HG03108 (cell line): Measurements from ENCODE around the gene ECM1.
A peak's percentile ranks its signal among the peaks of the same experiment; 100 is the strongest.

Source experiments
- ATAC-seq: cut with Tn5 transposase; IDR thresholded peaks from one replicate; pipeline ENCODE4 v1.9.1; 2021; ENCODE audit warnings: moderate library complexity; ENCODE audit not compliant: unreplicated experiment

Gene ECM1

DNA sequence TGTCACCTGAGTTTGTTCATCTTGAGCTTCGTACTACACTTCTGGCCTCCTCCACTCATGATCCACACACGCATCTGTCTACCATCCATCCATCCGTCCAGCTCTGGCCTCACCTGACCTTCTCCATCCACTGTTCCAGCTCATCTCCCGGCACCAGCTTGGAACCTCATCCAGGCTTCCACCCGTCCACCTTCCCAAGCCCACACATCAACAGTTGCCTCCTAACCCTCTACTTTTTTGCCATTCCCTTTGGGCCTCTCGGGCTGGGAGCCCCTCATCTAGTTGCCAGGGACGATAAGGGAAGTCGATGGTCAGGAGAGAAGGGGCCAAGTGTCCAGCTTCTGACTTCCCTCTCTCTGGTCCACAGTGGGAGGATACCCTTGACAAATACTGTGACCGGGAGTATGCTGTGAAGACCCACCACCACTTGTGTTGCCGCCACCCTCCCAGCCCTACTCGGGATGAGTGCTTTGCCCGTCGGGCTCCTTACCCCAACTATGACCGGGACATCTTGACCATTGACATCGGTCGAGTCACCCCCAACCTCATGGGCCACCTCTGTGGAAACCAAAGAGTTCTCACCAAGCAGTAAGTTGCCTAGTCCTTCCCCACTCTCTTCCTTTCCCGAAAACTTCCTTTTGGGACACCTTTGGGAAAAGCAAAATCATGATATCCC is 4.2 kb downstream of the ECM1 start:
- ATAC-seq: no peak

DNA sequence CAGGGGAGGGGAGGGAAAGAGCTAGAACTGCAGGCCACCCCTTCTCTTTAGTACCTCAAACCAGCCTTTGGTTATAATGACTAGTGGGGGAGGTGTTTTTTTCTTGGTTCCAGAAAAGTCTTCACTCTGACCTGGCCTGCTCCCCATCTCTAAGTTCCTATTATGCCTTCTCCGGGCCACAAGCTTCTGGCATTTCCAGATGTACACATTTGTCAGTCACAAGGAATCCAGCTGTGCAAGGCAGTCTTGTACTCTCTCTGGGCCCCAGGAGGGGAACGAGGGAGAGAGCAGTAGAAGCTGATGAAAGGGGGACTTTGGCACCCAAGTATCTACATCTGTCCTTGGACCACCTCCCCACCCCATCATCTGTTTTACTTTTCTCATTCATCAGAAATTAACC is 4.9 kb downstream of the ECM1 start:
- no peak for ATAC-seq

DNA sequence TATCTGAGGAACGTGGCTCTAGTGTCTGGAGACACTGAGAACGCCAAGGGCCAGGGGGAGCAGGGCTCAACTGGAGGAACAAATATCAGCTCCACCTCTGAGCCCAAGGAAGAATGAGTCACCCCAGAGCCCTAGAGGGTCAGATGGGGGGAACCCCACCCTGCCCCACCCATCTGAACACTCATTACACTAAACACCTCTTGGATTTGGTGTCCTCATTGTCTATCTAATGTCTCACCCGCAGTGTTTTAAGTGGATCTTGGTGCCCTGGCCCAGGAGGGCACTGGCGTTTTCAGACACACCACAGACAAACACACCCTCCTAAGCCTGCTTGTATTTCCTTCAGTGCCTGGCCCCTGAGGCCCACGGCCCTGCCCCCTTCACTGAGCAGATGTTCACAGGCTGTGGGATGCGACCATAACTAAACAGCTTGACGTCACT is 5.5 kb downstream of the ECM1 start:
- ATAC-seq: no peak

DNA sequence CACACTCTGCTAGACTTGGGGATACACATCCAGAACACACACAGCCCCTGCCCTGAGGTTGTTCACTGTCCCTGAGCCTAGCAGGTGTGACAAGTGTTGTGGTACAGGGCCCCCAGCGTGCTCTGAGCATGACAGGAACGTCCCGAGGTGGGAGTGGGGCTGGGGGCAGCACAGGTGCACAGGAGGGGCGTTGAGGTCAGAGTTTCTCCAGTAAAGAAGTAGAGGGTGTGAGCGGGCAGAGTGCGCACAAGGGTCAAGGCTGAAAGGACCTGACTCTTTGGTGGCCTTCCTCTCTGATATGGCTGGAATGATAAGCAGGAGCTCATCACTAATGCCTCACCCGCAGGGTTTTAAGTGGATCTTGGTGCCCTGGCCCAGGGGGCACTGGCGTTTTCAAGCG is 6.4 kb downstream of the ECM1 start:
- ATAC-seq: no peak

DNA sequence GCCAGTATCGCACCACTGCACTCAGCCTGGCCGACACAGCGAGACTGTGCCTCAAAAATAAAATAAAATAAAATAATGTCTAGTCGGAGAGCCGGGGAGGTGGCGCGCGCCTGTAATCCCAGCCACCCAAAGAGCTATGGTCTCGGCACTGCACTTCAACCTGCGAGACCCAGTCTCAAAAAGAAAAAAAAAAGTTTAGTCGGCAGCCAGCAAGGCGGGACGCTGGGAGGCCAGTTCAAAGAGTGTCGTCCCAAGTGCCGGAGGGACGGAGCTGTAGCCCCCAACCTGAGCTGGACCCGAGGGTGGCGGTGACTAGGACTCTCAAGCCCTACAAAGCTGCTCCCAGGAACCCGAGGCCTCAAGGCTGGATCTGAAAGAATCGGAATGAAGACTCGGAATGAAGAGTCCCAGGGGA is 7.0 kb downstream of the ECM1 start:
- no peak for ATAC-seq

DNA sequence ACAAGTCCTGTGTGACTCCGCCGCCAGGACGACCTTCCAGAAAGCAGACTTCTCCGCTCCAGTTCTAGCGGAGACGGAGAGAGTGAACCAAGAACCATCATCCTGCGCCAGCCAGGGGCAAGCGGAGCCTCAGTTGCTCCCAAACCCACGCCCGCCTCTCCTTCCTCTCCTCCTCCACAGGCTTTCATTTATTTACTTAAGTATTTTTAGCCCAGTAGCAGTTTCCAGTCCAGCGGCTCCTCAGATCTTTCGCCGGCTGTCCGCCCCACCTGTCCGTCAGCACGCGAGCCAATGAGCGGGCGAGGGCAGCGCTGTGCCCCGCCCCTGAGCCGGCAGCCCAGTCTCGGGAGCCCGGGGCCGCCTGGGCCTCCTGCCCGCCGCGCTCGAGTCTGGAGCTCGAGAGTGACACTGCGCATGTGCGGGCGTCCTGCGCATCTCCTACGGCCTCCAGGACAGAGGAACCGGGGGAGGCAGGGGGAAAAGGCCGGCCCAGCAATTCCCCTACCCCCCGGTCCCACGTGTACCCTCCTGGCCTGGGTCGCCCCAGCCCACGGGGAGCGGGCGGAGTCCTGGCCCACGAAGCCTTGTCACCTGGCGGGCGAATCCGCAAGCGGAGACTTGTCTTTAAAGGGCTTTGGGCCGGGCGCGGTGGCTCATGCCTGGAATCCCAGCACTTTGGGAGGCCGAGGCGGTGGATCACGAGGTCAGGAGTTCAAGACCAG is 7.6 kb downstream of the ECM1 start, which contains the start of gene FALEC:
Gene FALEC (plus strand): TSS at position 425 of the 722 bp plus-strand sequence.
- peak; percentile 98 for ATAC-seq

DNA sequence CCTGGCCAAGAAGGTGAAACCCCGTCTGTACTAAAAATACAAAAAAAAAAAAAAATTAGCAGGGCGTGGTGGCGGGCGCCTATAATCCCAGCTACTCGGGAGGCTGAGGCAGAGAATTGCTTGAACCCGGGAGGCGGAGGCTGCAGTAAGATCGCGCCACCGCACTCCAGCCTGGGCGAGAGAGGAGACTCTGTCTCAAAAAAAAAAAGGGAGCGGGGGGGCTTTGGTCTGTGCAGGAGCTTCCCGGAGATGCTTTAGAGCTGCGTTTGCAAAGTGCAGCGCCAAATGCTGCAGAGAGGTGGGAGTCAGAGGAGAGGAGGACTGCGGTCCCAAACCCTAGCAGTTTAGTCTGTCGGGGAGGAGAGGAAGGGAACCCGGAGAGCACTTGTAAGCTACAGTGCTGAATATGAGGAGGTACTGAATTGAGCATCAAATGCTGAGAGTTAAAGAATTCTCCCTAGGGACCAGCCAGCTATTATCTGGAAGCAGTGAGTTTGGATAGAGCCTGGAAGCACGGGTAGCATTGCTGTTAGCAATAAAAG is 8.2 kb downstream of the ECM1 start:
- ATAC-seq: no peak

DNA sequence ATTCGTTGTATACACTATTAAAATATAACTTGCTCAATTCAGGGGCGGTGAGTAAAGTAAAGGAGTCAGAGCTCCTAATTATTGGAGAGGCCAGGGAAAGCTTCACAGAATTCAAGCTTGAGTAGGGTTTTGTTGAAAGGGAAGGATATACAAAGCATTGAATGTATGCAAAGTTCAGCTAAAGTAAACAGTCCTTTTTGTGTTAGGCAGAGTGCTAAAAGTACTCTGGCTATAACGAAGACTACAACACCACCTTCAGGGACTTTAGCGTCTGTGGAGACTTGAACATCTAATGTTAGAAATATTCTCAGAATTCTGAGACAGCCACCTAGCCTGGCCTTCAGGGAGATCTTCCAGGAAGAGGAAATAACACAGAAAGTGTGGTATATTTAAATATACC is 8.7 kb downstream of the ECM1 start:
- no peak for ATAC-seq

DNA sequence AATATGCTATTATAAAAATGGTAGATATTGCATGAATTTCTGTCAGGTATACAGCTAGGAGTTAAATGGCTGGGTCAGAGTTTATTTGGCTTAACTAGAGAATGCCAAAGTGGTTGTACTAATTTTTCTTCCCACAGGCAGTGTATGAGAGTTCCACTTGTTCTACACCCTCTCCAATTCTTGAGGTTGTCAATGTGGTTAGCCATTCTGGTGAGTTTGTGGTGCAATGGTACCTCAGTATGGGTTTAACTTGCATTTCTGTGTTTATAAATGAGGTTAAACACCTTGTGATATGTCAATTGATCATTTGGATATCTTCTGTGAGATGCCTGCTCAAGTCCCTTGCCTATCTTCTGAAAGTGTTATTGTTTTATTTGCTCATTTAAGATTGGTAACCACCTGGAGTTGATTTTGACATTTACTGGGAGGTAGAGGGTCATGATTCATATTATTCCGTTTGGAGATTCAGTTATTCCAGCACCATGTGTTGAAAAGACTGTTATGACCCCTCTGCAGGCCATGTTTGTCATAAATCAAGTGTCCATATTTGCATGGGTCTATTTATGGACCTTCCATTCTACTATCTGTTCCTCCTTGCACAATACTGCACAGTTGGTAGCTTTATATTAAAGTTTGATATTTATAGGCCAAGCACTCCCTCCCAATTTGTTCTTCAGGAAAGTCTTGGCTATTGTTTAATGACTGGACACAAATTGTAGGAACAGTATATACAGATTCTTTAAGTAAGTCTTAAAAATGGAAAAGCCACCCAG is 13.5 kb downstream of the ECM1 start:
- ATAC-seq: no peak

DNA sequence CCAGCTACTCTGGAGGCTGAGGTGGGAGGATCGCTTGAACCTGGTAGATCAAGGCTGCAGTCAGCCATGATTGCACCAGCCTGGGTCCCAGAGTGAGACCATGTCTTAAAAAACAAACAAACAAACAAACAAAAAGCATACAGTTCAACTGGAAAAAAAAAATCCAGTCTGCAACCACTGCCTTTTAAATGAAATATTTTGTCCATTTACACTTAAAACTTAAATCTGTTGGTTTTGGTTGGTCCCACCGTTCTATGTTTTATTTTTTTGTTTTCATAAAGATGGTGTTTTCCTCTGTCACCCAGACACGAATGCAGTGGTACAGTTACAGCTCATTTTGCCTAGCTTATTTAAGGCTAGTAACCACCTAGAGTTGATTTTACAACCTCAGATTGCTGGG is 17.4 kb downstream of the ECM1 start:
- no peak for ATAC-seq

DNA sequence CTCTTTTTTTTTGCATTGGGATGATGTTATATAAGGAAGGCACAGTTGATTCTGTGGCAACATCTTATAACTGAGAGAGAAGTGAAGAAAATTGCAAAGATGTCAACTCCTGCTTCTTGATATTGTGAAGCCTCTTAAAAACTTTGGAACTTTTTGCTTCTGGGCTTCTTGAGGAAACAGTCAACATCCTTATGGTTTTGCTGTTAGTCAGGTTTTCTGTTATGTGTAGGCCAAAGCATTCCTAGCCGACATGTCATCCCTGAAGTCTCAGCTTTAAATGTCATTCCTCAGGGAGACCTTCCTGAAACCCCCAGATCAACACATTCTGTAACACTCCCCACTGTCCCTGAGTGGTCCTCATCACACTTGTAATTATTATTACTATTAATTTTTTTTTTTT is 20.3 kb downstream of the ECM1 start:
- no peak for ATAC-seq

DNA sequence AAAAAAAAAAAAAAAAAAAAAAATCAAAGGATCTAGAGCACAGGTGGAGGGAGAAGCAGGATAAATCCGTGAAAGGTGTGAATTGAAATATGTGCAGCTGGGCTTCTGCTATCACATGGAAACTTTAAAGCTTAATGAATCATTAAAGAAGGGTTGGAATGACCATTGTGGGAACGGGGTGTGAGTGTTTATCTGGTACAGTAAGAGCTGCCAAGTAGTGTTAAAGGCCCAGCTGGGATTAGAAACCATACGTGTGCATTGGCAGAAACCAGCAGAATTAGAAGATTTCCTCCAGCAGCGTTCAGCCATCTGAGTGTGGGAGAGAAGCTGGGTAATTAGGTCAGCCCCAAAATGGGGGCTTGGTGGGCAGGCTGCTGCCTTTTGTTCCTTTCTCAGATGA is 21.1 kb downstream of the ECM1 start:
- ATAC-seq: no peak

DNA sequence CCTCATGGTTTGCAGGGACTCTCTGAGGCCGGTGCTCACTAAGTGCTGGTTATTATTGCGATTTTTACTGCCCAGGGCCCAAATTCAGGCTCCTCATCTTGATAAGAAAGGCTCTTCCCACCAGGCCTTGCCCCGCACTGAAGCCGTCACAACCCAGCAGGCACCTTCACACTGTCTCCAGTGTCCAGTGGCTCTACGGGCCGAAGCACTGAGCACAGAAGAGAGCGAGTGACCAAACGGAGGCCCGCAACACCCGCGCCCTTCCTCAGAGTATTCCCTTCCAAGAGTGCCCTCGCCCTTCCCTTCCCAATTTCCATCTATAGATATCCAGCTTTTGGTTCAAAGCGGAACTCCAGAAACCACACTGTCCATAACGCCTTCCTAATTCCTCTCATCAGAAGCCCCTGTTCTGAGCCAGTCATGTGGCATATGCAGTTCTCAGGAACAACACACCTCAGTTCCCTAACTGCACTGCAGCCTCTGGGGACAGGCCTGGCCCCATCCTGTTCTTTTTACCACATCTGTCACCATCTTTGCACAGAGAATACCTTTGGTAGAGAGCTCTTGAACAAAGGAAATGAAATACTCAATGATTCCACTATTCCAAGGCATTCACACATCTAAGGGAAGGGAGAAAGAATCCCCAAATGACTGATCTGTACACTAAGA is 22.7 kb downstream of the ECM1 start:
- ATAC-seq: no peak

DNA sequence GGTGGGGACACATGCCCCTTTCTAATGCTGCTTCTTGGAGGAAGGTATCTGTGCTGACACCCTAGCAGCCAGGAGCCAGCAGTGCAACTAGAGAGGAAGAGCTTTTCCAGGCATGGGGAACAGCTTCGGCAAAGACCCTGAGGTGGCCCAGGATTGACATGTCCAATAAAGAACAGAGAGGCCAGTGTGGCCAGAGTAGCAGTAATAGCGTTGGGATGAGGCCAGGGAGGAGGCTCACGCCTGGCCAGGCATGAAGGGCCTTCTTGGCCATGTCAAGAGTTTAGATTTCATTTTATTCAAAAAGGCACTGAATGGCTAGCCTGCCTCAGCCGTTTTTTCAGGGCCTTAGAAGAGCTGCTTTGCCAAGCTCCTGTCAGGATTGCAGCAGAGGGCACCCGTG is 25.0 kb downstream of the ECM1 start:
- ATAC-seq: no peak

DNA sequence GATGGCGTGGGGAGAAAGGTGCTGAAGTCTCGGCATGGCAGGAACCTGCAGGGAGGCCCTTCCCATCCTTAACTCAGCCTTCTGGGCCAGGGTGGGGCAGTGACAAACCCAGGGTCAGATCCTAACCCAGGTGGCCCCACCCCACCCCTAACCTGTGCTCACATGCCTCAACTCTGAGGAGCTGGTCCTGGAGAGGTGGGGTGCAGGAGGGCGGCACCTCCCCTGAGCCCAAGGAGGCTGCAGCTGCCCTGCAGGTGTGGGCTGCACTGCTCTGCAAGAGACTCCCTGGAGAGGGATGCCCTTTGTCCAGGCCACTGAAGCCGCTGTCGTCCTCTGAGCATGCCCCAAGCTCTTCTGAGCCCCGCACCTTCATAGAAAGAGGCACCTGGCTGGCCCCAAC is 26.1 kb downstream of the ECM1 start:
- ATAC-seq: no peak

DNA sequence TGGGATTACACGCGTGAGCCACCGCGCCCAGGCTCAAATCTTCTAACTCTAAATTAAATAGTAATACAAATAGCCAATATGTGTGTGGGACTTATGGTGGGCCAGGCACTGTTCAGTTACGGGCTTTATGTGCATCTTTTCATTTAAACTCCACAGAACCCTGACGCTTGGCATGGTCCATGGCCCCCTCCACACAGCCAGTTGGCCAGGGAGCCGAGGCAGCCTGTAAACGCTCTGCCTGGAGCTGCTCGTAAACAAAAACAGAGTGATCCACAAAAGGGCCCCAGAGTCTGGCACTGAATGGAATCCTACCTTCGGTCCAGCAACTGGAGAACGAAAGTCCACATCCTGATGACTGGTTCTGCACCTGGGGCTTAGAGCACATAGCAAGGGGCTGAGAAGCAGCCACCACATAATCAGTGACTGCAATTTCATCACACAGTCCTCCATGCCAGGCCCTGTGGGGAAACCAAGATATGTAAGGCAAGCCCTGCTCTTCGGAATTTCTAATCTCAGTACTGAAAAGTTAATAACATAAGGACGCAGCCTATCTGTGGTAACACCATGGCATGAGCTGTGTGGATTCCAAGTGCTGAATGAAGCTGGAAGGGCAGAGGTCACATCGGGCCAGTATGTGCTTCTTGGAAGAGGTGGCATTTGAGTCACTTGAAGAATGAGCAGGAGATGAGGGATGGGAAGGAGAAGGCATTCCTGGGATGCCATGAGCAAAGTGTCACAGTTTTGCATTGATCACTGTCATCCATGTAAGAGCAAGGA is 27.8 kb downstream of the ECM1 start:
- no peak for ATAC-seq

DNA sequence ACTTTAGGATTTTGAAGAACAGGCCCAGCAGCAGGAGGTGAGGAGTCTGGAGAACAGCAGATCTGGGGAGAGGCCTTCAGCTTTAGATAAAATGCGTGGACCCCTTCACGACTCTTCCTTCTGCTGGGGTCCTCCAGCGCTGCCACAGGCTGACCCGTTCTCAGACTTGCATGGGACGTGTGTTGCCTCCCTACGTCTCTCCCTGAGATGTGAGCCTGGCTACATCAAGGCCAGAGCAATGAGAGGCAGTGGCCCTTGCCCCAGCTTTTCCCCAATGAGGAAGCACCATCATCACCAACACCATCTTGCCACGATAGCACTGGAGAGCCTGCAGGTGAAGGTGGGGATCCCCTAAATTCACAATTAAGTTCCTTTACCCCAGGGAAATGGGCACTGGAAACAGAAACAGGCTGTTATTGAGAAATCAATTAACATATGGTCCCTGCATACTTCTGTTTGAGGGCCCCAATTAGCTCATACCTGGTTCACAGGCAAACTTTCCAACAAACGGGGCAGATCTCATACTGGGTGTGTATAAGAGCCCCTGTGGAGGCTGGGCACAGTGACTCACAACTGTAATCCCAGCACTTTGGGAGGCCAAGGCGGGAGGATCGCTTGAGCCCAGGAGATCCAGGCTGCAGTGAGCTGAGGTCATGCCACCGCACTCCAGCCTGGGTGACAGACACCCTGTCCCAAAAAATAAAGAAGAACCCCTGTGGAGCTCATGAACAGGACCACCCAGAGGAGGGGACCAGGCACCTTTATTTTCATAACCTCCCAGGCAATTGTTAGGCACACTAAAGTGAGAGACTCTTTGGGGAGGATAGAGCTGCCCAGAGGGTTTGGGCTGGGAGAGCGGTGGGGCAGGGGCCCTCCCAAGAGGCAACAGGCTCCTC is 29.2 kb downstream of the ECM1 start:
- no peak for ATAC-seq

DNA sequence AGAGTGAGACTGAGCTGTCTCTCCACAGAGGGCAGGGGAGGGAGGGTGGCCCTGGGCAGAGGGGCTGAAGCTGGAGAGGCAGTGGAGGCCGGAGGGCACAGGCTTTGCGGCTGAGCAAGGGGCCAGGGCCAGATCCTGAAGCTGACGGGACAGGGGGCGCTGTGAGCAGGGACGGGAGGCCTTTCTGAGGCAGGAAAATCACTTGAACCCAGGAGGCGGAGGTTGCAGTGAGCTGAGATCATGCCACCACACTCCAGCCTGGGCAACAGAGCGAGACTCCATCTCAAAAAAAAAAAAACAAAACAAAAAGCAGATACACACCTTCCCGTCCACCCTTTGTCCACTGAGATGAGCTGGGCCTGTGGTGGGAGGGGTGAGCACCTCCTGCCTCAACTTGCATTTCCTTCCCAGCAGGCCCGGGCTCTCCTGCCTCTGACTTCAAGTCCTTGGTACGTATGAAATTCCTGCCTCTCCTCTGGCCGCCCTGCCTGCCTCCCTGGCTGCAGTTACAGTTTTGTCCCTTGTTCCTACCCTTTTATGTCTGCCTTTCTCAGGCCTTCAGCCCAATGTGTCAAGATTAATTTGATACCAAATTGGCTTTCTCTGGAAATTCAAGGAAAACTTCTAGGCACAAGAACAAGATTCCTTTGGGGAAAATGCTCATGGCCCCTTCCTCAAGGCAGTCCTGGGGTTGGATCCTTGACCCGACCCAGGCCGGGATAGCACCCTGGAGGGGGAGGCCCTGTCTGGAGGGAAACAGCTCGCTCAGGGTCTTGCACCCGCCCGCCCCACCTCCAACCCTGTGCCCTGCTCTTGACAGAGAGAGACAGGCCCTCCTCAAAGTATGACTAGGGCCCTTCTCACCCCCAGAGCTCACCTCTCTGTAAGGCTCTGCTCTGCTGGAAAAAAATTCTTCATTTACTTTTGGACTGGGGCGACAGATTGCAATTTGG is 30.1 kb downstream of the ECM1 start:
- ATAC-seq: no peak
